HG02571 (cell line): ENCODE measurements around the gene CYBB.

Source experiments
- ATAC-seq: cut with Tn5 transposase; IDR thresholded peaks from one replicate; pipeline ENCODE4 v1.9.1; 2021; ENCODE audit warnings: mild to moderate bottlenecking, moderate library complexity; ENCODE audit not compliant: unreplicated experiment

CYBB gene

DNA sequence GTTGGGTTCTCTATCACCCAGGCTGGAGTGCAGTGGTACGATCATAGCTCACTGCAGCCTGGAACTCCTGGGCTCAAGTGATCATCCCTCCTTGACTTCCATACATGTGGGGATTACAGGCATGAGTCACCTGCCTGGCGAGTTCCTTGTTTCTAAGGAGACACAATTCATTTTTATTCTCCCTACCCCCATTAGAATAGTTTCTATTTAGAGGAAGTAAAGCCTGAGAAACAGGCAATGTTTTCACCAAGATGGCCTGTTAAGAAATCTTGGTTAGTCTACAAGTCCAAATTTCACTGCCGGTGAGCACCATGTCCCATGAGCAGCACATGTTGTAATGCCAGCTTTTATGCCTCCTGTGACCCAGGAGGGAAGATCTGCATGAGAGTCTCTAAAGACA, 5.7 kb downstream of the CYBB start:
- ATAC-seq, result no peak

DNA sequence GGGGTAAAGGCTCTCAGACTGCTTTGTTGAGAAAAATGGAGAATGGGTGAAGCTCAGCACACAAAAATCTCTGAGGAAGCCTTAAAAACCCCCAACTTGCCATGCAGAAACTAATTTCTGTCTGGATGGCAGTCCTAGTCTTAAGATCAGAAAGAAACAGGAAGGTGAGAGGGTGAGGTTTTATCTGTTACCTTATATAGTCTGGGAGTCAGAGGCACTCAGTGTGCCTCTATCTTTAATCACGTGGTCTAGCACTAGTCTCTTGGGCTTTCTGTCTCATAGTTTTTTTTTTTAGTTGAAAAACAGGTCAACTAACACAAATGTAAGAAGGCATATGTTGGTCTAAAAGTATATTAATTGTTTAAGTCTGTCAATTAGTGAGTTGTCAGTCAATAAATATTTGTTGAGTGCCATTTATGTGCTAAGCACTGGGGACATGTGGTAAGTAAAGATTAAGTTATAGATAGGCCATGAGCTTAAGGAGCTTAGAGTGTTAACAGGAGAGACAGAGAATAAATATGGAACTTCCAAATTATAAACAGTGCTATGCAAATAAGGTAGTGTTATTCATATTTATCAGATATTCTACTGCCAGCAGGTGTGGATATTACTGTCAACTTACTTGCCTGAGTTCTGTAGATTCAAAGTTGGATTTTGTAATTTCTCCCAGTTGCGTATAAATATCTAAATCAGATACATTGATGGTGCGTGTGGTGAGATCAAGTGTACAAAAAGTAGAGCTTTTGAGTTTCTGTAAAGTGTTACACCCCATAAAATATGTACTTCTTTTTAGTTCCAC, 7.0 kb downstream of the CYBB start:
- peak; percentile 75 for ATAC-seq

DNA sequence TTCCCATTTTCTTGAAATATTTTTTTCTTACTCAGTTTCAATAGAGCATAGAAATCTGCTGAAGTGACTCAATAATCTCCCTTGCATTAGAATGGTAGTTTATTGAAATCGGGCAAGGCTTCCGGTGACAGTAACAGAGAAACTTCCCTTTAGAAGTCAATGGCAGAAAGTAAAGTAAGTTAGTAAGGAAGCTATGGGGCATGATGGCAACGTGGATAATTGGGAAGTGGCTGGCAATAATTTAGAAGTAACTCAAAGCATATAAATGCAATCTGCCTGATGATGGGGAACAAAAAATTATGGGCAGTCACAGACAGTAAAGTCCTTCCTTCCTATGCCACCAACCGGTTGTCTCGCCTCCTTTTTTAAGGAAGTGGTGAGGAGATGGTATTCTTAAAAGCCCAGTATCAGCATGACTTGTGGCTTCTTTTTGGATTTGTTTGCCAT, 7.6 kb downstream of the CYBB start:
- ATAC-seq, result peak; percentile 66

GRCh38 chrX:37796310-37796709, 16.5 kb downstream of the CYBB start:
- no peak for ATAC-seq

DNA sequence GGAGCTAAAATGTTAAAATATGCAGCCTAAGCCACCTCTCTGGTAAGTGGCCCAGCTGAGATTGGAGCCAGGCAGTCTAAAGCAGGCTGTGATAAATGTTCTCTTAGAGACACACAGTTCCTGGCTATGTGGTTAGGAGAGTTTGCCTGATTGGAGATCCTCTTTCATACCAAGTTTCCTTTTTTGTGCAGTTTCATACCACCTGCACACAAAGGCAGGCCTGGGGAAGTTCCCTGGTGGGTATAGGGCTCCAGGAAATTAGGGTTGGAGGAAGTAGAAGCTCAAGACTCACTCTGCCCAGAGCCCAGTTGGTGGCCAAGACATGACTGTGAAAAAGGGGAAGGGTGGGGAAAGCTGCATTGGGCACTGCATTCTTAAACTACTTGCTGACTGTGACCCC, 16.9 kb downstream of the CYBB start:
- peak; percentile 81 for ATAC-seq

GRCh38 chrX:37799936-37800335, 20.1 kb downstream of the CYBB start:
- ATAC-seq, result no peak

DNA sequence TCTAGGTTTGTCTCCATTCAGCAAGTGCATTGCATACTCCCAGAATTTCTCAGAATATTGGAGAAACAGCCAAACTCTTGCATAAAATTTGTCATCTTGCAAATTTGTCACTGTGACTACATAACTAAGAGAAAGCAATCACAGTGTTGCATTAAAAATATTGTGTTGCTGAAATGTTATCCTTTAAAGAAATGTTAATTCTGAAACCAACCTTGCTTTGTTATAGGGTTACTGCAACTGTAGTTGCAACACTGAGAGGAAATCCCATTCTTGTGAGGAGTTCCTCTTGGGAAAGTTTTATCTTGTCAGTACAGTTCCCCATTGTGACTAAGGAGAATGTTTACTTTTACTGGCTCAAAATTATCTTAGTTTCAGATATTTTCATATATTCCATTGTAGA, 20.9 kb downstream of the CYBB start:
- ATAC-seq, result no peak

- no peak for ATAC-seq
These were observed 22.2 kb downstream of the CYBB start for GRCh38 chrX:37802028-37802427.

DNA sequence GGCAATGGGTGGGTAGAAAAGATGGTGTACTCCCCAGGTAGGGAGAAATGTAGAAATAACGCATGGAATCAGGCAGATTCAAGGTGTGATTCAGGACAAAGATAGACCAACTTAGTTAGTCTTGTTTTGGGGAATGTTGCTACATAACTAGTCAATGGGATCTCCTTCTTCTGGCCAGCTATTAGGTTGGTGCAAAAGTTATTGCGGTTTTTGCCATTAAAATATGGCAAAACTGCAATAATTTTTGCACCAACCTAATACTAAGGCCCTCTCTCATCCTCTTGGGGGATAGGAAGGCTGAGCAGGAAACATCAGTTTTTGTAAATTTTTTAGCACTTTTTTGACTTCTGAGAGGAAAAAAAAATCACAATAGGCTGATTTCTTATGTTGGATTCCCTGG, 23.2 kb downstream of the CYBB start:
- no peak for ATAC-seq

- ATAC-seq, result no peak
These were observed 30.1 kb downstream of the CYBB start for GRCh38 chrX:37809970-37810369.

- ATAC-seq, result no peak
These were observed 32.3 kb downstream of the CYBB start for GRCh38 chrX:37812110-37812509.

GRCh38 chrX:37813570-37813969, 33.7 kb downstream of the CYBB start:
- no peak for ATAC-seq

DNA sequence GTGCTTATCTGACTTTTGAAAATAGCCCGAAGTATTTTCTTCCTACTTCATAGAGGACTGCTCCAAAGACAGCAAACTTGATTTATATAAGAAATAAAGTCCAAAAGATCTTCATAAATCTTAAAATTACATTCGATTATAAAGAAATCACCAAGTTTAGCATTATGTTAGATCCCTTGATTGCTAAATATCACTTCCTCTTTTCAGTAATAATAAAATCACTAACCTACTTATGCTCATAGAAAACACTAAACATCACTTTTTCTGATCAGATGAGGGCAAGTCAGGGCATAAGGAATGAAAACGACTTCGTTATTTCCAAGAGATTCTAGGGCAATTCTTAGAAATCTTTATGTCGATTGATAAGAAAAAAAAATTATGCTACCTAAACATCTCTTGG, 35.5 kb downstream of the CYBB start:
- no peak for ATAC-seq

DNA sequence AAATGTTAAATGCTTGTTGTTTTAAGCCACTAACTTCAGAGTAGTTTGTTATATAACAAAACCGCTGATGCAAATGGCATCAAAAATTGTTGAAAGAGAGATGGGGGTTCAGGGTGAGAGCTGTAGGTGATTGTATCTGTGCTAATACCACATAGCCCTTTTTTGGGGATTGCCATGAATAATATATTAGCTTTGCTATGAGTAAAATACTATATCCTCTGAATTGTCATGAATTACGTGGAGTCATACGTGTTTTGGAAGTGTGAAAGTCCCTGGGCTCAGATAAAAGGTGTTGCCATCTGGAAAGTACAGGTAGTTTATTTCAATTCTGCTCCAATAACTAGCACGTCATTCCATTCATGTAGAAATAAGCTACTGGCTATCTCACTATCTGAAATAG, 36.9 kb downstream of the CYBB start:
- ATAC-seq, result no peak

DNA sequence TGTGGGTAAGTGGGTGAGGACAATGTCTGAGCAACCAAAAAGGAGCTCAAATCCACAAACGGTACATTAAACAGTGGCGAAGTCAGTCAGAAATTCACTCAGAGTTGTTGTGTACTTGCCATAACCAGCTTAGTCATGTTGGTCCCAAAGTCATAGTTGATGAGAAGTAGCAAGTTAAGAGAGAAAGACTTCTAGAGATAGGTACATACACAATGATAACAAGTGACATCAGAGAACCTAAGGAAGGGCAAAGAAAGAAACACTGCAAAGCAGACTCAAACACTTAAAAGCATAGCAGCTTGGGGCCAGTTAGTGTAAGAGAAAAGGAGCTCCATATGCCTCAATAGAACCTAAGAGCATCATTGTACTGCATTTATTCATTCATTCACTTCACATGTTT, 37.3 kb downstream of the CYBB start:
- ATAC-seq, result no peak

- no peak for ATAC-seq
These were observed 37.7 kb downstream of the CYBB start for GRCh38 chrX:37817579-37817978.

DNA sequence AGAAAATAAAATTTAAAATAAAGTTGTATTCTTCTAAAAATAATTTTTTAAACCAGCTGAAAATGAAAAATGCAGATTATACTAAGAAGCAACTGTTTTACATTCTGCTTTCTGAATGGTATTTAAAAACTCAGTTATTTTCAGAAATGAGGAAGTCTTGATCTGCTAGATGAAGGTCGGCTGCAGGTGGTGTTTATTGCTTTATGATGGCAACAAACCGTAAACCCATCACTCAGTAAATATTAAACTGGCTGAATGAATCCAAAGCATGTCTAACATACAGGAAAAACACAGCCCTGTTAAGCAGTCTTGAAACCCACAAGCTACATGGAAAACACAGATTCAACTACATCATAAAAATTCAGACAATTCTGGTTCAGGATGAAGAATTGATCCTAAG, 38.2 kb downstream of the CYBB start:
- no peak for ATAC-seq

GRCh38 chrX:37820646-37821045, 40.8 kb downstream of the CYBB start:
- no peak for ATAC-seq

GRCh38 chrX:37824491-37825214, 44.8 kb downstream of the CYBB start:
- ATAC-seq, result no peak

DNA sequence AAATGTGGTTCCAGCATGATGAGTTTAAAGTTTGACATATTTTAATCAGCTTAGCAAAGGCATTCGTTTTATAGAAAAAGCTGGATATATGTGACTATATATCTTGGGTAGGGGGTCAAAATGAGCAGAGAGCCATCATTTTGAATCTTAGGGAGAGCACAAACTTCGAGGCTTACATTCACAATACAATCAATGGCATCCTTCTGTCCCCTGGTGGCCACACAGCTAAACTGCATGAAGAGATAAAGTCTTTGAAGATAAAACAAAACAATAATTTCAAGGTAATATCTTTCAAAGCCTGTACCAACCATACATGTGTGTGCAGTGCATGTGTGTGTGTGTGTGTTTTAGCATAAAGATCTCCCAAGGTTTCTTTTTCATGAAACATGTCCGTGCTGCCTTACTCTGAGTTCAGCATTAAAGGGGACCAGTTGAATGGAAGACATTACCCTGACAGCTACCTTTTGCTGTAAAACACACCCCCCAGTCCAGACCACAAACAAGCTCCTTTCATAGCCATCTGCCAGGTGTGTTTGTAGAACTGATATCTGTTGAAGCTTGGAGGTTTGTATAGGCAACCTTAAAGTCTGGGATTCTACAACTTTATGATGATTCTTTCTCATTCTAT, 45.5 kb downstream of the CYBB start:
- peak; percentile 57 for ATAC-seq

GRCh38 chrX:37829721-37830120, 49.9 kb downstream of the CYBB start:
- ATAC-seq, result no peak

DNA sequence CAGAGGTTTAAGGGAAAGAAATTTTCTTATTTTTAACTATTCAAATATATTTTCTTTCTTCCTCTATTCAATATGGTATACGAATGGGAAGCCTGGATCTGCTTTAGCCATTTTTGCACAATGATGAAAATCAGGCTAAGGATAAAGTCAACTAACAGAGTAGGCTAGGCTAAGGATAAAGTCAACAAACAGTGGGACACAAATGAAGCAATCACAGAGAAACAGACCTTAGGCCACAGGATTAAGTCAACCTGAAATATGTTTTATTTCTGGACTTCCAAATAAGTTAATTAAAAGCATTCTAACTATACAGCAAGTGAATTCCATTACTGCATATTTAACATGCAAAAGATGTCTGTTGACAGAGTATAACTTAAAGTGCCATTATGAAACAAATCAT, 50.5 kb downstream of the CYBB start:
- no peak for ATAC-seq
